Fibroblast of villous mesenchyme (primary cell): ENCODE measurements around the gene COX8C. TPM values are rescaled to one million over a fixed set of nuclear protein-coding genes. Genes with fewer than 3 reads are reported as not detected.
"Not testable (repeated sequence)": the region's sequence is repeated elsewhere in the genome, so short reads cannot be mapped to it uniquely, and the experiment has no call there.

Experiments
- DNase-seq: peaks from one replicate; pipeline ENCODE4 v3.0.0-alpha.2; 2010; ENCODE audit warnings: low read depth
- H3K4me3 ChIP-seq: 2 replicates; pipeline ENCODE4 v1.5.1; 2011; ENCODE audit warnings: low read depth, mild to moderate bottlenecking, low read length
- total RNA-seq: library from RNA; depleted of rRNA; stranded (reverse); fragments of >200 nt; gene quantifications from 2 replicates; pipeline ENCODE4 v1.2.3, GENCODE V29; 2012
- TF ChIP-seq, protein P1 (sequence below): IDR thresholded peaks from 2 replicates; pipeline ENCODE4 v1.5.1; 2012; ENCODE audit warnings: low read depth, mild to moderate bottlenecking, low read length; ENCODE audit not compliant: insufficient read depth

The COX8C gene
- total RNA-seq, 1 donor = not detected

DNA sequence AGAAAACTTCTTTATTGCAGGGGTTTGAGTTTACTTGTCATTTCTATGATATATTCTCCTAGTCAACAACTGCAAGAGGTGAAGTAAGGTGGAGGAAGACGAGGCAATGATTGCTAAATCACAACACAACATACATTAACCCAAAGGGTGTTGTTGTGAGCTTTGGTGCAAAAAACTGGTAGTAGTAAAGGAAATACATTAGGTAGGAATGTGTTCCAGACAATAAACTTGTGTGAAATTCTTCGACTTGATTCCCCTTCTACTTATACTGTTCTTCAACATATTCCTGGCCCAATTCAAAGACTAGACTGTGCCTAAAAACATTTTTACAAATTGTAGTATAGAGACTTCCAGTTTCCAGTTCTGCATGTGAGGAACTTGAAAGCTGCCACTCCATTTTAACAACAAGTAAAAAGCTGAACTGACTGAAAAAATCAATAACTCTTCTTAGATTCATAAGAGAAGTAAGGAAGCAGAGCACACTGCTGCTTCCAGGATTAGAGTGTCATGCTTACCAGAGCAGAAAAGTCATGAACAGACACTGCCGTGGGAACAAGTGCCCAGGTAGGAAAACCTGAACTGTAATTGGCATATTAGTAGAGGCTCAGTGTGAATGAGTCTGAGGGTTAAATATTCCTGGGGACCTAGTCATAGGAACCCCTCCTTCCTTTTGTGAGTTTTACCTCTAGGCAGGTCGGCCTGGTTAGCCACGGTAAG, 22.2 kb downstream of the COX8C start:
- DNase-seq = no peak
- H3K4me3 ChIP-seq = no peak overlapping the region
- TF ChIP-seq, protein P1, sequence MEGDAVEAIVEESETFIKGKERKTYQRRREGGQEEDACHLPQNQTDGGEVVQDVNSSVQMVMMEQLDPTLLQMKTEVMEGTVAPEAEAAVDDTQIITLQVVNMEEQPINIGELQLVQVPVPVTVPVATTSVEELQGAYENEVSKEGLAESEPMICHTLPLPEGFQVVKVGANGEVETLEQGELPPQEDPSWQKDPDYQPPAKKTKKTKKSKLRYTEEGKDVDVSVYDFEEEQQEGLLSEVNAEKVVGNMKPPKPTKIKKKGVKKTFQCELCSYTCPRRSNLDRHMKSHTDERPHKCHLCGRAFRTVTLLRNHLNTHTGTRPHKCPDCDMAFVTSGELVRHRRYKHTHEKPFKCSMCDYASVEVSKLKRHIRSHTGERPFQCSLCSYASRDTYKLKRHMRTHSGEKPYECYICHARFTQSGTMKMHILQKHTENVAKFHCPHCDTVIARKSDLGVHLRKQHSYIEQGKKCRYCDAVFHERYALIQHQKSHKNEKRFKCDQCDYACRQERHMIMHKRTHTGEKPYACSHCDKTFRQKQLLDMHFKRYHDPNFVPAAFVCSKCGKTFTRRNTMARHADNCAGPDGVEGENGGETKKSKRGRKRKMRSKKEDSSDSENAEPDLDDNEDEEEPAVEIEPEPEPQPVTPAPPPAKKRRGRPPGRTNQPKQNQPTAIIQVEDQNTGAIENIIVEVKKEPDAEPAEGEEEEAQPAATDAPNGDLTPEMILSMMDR = no peak

DNA sequence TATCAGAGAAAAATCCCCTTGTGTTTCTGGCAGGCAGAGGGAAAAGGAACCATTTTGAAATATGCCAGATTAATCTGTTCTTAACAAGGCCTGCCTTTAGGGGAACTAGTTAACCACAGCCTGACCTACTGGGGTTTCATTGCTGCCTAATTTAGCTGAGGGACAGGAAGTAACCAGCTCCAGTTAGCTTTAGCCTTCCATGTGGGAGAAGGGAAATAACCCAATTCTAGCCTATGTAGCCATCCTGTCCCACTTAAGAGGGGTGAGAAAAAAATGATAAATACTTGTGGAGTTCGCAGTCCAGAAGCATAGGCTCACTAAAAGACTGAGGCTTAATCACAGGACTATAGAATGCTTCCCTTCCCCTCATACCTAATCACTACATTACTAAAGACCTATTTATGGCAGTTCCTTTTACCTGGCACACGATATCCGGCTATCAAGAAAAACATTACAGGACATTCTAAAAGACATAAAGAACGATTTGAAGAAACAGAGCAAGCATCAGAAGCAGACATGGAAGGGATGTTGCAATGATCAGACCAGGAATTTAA, 22.8 kb downstream of the COX8C start:
- DNase-seq = peak; percentile 8
- no peak overlapping the region for H3K4me3 ChIP-seq
- TF ChIP-seq, protein P1 = no peak

DNA sequence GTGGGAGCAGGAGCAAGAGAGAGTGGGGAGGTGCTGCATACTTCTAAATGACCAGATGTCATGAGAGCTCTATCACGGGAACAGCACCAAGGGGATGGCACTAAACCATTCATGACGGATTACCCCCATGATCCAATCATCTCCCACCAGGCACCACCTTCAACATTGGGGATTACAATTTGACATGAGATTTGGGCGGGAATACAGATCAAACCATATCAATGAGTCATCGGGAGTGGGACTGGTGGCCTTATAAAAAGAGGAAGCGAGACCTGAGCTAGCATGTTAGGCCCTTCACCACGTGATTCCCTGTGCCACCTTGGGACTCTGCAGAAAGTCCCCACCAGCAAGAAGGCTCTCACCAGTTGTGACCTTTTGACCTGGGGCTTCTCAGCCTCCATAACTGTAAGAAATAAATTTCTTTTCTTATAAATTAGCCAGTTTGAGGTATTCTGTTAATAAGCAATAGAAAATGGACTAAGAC, 28.7 kb downstream of the COX8C start:
- H3K4me3 ChIP-seq = no peak overlapping the region
- no peak for DNase-seq
- TF ChIP-seq, protein P1 = no peak

DNA sequence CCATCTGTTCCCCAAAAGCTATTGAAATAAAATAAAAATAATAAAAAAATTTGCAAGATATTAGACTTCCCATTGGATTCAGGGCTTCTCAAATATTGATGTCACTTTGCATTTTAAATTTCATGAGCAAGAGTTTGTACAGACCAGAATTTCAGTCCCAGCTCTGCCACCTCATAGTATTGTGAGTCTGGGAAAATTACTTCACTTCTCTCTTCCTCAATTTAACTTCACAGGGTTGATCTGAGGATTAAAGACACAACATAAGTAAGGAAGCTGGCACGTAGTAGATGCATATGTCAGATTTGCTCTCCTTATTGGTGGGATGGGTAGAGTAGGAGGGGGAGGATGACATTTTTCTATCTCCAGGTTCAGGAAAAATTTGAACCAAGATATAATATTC, 32.8 kb downstream of the COX8C start:
- DNase-seq = no peak
- TF ChIP-seq, protein P1 = no peak
- H3K4me3 ChIP-seq = no peak overlapping the region

DNA sequence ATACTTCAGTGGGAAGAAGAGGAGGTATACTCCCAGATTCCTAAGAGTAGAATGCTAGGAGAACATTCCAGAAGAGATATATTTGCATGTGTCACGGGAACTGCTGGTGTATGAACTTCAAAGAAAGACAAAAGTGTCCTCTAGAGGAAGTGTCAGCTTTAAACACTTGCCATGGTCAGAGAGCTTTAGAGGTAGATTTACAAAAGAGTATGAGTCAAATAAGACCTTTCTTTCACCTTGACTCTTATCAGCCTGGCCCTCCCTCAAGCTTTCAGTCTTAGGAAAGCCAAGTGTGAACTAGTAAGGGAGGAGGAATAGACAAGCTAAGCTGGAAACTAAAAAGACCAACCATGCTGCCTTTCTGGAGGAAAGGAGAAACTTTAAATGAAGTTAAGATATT, 34.7 kb downstream of the COX8C start:
- DNase-seq = no peak
- no peak overlapping the region for H3K4me3 ChIP-seq
- TF ChIP-seq, protein P1 = no peak

DNA sequence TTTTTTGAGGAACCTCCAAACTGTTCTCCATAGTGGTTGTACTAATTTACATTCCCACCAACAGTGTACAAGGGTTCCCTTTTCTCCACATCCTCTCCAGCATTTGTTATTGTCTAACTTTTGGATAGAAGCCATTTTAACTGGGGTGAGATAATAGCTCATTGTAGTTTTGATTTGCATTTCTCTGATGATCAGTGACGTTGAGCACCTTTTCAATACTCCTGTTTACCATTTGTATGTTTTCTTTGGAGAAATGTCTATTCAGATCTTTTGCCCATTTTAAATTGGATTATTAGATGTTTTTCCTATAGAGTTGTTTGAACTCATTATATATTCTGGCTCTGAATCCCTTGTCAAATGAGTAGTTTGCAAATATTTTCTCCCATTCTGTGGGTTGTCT, 37.3 kb downstream of the COX8C start:
- DNase-seq, H3K4me3 ChIP-seq: not testable (repeated sequence)

DNA sequence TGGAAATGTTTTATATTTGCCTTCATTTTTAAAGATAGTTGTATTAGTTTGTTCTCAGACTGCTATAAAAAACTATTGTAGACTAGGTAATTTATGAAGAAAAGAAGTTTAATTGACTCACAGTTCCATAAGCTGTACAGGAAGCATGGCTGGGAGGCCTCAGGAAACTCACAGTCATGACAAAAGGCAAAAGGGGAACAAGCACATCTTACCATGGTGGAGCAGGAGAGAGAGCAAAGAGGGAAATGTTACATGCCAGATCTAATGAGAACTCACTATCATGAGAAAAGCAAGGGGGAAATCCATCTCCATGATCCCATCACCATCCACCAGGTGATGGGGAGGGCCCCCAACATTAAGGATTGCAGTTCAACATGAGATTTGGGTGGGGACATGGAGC, 48.2 kb downstream of the COX8C start:
- no peak overlapping the region for H3K4me3 ChIP-seq
- TF ChIP-seq, protein P1 = no peak
- DNase-seq = no peak
